Measurements from ENCODE around the gene AGTR2.
"Not testable (repeated sequence)": the region's sequence is repeated elsewhere in the genome, so short reads cannot be mapped to it uniquely, and the experiment has no call there.

Gene AGTR2

DNA sequence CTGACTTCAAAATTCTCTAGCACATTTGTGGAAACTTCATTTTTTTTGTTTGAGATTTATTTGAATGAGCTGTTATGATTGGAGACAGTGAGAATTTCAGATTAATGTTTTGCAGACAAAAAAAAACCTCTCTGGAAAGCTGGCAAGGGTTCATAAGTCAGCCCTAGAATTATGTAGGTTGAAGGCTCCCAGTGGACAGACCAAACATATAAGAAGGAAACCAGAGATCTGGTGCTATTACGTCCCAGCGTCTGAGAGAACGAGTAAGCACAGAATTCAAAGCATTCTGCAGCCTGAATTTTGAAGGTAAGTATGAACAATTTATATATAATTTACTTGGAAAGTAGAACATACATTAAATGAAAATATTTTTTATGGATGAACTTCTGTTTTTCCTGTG lies at the start of gene AGTR2:
AGTR2 (plus strand) TSS at position 234 of the 400 bp plus-strand sequence. CDS start 1,537 bp downstream, outside the sequence.
- DNase-seq, result no peak

DNA sequence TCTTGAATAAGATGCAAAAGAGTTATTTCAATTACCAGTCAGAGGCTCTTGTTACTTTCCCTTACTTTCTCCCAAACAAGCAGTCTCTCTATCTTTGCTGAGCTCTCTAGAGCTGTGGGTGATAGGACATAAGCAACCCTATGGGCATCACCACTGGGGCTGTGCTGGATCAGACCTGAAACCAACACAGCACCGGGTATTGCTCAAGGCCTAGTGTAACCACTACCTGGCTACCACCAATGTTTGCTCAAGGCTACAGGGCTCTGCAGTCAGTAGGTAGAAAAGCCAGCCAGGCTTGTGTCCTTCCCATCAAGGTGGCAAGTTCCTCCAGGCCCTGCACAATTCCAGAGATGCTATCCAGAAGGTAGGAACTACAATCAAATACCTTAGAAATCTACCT lies 35.3 kb upstream of the AGTR2 start:
- no peak for DNase-seq

GRCh38 chrX:116141270-116141669 lies 29.3 kb upstream of the AGTR2 start:
- not testable (repeated sequence) for DNase-seq

GRCh38 chrX:116142976-116143375 lies 27.6 kb upstream of the AGTR2 start:
- no peak for DNase-seq

- no peak for DNase-seq
Observed at GRCh38 chrX:116172976-116173375, 2.4 kb downstream of the AGTR2 start.

- no peak for DNase-seq
Observed at GRCh38 chrX:116181300-116181699, 10.8 kb downstream of the AGTR2 start.

GRCh38 chrX:116185163-116185562 lies 14.6 kb downstream of the AGTR2 start:
- no peak for DNase-seq

- no peak for DNase-seq
Observed at GRCh38 chrX:116194649-116195048, 24.1 kb downstream of the AGTR2 start.

GRCh38 chrX:116198235-116198634 lies 27.7 kb downstream of the AGTR2 start:
- no peak for DNase-seq

DNA sequence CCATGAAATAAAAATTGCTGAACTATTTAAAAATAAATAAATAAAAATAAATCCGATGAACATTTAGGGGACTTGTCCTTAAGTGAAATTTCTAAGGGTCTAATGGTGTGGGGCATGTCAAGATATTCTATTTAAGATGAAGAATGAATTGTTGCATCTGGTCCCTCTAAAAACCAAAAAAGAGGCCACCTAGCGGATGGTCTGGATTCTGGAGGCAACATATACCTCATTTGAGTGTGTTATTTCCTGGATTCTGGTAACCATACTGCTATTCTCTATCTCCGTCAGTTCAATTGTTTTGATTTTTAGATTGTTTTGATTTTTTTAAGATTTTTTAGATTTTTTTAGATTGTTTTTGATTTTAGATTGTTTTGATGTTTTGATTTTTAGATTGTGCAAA lies 28.3 kb downstream of the AGTR2 start:
- no peak for DNase-seq

DNA sequence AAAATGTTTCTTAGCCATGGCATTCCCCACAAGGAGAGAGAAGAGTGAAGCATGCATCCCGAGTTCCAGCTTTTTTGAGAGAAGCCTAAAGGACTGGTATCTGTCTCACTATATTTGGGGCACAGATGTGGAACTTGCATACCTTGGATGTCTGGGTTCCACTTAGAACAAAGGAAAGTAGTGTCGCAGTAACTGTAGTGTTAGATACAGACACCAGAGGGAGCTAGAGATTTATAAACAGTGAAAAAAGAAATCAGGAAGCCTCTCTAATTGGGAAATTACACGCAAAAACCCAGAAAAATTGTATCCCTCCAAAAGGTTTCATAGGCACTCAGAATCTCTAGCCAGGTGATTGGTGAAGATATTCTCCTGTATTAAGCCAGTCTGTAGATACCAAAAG lies 34.4 kb downstream of the AGTR2 start:
- no peak for DNase-seq

- DNase-seq, result no peak
Observed at GRCh38 chrX:116213262-116213661, 42.7 kb downstream of the AGTR2 start.

DNA sequence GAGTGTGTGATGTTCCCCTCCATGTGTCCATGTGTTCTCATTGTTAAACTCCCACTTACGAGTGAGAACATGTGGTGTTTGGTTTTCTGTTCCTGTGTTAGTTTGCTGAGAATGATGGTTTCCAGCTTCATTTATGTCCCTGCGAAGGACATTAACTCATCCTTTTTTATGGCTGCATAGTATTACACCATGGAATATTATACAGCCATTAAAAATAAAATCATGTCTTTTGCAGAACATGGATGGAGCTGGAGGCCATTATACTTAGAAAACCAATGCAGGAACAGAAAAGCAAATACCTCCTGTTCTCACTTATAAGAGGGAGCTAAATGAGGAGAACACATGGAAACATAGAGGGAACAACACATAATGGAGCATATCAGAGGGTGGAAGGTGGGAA lies 46.5 kb downstream of the AGTR2 start:
- not testable (repeated sequence) for DNase-seq

All from NCI-H1092 (cell line).